ENCODE results near the gene DBP.

DBP gene

DNA sequence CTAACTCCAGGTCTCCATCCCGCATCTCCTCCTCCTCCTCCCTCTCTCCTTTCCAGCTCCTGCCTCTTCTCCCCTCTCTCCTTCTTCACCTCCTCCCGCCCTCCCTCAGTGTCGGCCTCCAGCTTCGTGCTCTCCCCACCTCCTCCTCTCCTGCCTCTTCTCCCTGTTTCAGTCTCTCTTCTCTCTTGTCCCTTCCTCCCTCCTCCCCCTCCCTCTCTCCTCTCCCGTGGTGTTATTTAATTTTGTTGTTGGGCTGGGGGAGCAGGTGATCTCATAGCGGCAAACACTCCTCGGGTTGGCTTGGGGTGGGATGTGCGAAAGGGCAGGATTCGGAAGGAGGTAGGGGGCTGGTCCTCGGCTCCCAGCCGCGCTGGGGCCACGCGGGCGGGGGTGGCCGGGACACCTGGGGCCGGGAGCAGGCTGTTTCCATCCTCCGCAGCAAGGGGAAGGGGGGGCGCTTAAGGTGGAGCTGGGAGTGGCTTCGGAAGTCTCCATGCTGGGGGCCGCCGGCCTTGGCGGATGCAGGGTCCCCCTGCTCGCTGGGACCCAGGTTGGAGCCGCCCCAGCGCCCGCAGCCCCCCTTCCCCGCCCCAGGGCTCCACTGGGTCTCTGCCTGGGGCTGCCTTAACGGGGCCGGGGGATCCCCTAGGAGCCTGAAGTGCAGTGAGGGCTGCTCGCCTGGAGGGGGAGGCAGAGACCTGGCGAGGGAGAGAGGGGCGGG is 9.0 kb upstream of the DBP start, which contains the start of gene CA11:
TSS of gene CA11 (minus strand) at position 187 of the 721 bp plus-strand sequence. CDS start 555 bp downstream, outside the sequence.
- TF ChIP-seq, protein P1, sequence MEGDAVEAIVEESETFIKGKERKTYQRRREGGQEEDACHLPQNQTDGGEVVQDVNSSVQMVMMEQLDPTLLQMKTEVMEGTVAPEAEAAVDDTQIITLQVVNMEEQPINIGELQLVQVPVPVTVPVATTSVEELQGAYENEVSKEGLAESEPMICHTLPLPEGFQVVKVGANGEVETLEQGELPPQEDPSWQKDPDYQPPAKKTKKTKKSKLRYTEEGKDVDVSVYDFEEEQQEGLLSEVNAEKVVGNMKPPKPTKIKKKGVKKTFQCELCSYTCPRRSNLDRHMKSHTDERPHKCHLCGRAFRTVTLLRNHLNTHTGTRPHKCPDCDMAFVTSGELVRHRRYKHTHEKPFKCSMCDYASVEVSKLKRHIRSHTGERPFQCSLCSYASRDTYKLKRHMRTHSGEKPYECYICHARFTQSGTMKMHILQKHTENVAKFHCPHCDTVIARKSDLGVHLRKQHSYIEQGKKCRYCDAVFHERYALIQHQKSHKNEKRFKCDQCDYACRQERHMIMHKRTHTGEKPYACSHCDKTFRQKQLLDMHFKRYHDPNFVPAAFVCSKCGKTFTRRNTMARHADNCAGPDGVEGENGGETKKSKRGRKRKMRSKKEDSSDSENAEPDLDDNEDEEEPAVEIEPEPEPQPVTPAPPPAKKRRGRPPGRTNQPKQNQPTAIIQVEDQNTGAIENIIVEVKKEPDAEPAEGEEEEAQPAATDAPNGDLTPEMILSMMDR (IDR thresholded peaks at IDR 0.05), result peak; percentile 95
- DNase-seq (ENCODE audit: low spot score), result peak; percentile 92
- H3K4me3 ChIP-seq, result peak within 1 kb of the TSS; percentile 90
- H3K27ac ChIP-seq, result peak within 1 kb of the TSS; percentile 80 to 92

DNA sequence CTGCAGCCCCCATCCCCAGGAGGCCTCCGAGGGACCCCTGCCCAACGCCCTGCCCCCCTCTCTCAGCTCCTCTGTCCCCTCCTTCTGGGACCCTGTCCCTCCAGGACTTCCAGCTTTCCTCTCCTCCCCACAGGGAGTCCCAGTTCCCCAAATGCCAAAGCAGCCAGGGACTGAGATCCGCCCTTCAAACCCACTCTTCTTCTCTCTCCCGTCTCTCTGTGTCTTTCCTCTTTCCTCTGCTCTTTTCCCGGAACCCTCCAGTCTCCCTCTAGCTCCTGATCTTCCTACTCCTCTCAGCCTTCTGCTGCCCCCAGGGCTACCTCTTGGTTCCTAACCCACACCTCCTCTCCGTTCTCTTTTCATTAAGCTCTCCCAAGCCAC is 8.4 kb upstream of the DBP start:
- TF ChIP-seq, protein P1 (IDR thresholded peaks at IDR 0.05), result no peak
- no peak for DNase-seq (ENCODE audit: low spot score)
- H3K27ac ChIP-seq, result peak overlapping the region; percentile 80 to 92
- peak overlapping the region; percentile 90 for H3K4me3 ChIP-seq

DNA sequence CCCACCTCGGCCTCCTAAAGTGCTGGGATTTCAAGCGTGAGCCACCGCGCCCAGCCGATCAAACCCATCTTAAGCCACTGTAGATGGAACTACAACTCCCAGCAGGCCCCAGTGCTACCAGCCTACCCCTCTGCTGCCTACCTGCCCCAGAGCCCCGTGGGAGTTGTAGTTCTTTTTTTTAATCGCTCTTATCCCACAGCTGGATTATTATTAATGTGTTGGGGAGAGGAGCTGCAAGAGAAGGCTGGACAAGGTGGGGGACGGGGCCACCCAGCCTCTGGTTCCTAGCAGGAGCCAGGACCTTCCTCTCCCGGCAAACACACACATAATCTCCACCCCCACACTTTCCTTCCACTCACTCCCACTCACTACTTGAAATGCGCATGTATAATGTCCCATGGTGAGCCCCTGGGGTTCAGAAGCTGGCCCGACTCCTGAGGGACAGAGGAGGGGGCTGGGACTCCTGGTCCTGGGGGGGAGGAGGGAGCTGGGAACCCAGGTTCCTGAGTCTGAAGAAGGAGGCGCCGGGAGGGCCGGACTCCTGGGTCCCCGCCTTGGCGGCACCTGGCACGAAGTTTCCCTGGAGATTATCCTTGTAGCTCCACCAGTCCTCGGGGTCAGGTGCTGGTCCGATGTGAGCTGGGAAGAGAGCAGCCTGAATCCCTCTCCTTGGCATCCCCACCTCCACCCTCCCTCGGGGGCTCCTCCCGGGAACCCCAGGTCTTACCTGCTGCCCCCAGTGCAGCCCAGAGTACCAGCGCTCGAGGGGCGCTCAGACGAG is 7.8 kb upstream of the DBP start:
- peak; percentile 84 for DNase-seq (ENCODE audit: low spot score)
- peak overlapping the region; percentile 90 for H3K4me3 ChIP-seq
- peak overlapping the region; percentile 80 to 92 for H3K27ac ChIP-seq
- TF ChIP-seq, protein P1 (IDR thresholded peaks at IDR 0.05), result no peak

DNA sequence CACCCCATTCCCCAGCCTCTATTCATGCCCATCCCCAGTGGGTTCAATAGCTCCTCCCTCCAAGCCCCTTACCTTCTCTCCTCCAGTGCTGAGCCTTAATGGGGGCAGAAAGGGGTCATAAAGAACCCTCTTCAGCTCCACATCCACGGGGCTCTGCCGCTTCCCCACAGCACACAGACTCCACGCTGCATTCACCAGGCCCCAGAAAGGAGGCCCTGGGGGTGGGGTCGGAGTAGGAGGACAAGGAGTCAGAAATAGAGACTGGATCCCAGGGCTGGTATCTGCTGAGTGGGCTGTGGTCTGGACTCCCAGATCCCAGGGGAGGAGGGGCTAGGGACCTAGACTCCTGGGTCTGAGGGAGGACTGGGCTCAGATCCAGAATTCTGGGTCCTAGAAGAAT is 7.2 kb upstream of the DBP start:
- no peak overlapping the region for H3K4me3 ChIP-seq
- H3K27ac ChIP-seq, result no peak overlapping the region
- DNase-seq (ENCODE audit: low spot score), result no peak
- TF ChIP-seq, protein P1 (IDR thresholded peaks at IDR 0.05), result no peak

DNA sequence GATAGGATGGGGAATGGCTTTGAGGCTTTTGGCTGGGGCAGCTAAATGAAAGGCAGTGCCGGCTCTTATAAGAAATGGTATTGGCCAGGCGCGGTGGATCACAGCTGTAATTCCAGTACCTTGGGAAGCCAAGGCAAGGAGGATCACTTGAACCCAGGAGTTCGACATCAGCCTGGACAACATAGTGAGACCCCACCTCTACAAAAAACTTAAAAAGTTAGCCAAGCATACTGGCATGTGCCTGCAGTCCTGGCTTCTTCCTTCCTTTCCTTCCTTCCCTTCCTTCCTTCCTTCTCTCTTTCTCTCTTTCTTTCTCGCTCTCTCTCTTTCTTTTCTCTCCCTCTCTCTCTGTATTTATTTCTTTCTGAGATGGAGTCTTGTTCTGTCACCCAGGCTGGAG is 5.7 kb upstream of the DBP start:
- H3K27ac ChIP-seq, result no peak overlapping the region
- H3K4me3 ChIP-seq, result no peak overlapping the region
- DNase-seq (ENCODE audit: low spot score), result no peak
- TF ChIP-seq, protein P1 (IDR thresholded peaks at IDR 0.05), result no peak

DNA sequence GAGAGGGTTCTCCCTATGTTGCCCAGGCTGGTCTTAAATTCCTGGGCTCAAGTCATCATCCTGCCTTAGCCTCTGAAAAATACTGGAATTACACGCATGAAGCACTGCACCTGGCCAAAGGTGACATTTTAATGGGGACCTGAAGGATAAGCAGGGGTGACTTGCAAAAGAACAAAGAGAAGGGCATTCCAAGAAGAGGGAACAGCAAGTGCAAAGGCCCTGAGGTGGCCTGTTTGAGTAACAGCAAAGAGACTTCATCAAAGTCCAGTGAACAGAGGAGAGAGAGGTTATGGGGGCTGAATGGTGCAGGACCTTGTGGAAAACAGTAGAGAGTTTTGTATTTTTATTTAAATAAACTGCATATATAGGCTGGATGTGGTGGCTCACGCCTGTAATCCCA is 4.7 kb upstream of the DBP start:
- DNase-seq (ENCODE audit: low spot score), result no peak
- no peak overlapping the region for H3K27ac ChIP-seq
- TF ChIP-seq, protein P1 (IDR thresholded peaks at IDR 0.05), result no peak
- H3K4me3 ChIP-seq, result no peak overlapping the region
